ENCODE data around the gene VSX2.

- TF ChIP-seq CTCF (IDR thresholded peaks at IDR 0.05) = peak; percentile 20 to 66 (median 60)
- peak; percentile 30 for TF ChIP-seq POLR2A (IDR thresholded peaks at IDR 0.05; ENCODE audit: low read depth)
- no peak for TF ChIP-seq EP300 (IDR thresholded peaks at IDR 0.05)
Measured at GRCh38 chr14:74302634-74303569, 63.7 kb downstream of the VSX2 start, which contains the start of gene ABCD4.

Data from esophagus muscularis mucosa (tissue), 4 donors.